ENCODE results near the gene SDHB.

SDHB gene

GRCh38 chr1:17045634-17046333 lies 8.0 kb downstream of the SDHB start:
- no peaks in the 10 kb centered on the region for H3K27me3 ChIP-seq (ENCODE audit: insufficient read depth, poor library complexity, severe bottlenecking)
- TF ChIP-seq REST (IDR thresholded peaks at IDR 0.05; ENCODE audit: insufficient replicate concordance, low read depth): no peak
- TF ChIP-seq GABPA (IDR thresholded peaks at IDR 0.05; ENCODE audit: low read depth): no peak
- no peak for TF ChIP-seq POLR2AphosphoS5 (IDR thresholded peaks at IDR 0.05; ENCODE audit: low read depth)
- TF ChIP-seq SPI1 (IDR thresholded peaks at IDR 0.05; ENCODE audit: borderline replicate concordance, low read depth): peak; percentile 48; the same call in 1 of the 2 replicates
- TF ChIP-seq CTCF (IDR thresholded peaks at IDR 0.05; ENCODE audit: insufficient read depth, low read length): peak; percentile 50
- no peak overlapping the region for H3K27ac ChIP-seq (replicated peaks)
- DNase-seq (ENCODE audit: low read depth in 1 of 2, low spot score in 1 of 2): peak in 1 of 2 experiments; percentile 21
- H3K4me3 ChIP-seq (replicated peaks; ENCODE audit: insufficient read depth, low read length): no peak overlapping the region

DNA sequence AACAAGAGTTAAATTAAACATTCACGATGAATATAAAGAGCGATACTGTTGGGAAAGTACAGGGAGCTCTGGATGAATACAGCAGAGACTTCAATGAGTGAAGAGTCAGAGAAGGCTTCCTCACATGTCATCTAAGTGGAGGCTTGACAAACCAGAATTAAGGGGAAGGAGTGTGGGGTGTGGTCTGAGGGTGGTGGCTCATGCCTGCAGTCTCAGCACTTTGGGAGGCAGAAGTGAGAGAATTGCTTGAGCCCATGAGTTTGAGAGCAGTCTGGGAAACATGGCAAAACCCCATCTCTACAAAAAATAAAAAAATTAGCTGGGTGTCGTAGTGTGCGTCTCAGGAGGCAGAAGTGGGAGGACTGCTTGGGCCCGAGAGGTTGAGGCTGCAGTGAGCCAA lies 8.7 kb downstream of the SDHB start:
- H3K27ac ChIP-seq (replicated peaks): no peak overlapping the region
- no peak for DNase-seq (ENCODE audit: low read depth in 1 of 2, low spot score in 1 of 2)
- TF ChIP-seq REST (IDR thresholded peaks at IDR 0.05; ENCODE audit: insufficient replicate concordance, low read depth): no peak
- TF ChIP-seq GABPA (IDR thresholded peaks at IDR 0.05; ENCODE audit: low read depth): no peak
- TF ChIP-seq POLR2AphosphoS5 (IDR thresholded peaks at IDR 0.05; ENCODE audit: low read depth): no peak
- no peak for TF ChIP-seq SPI1 (IDR thresholded peaks at IDR 0.05; ENCODE audit: borderline replicate concordance, low read depth)
- TF ChIP-seq CTCF (IDR thresholded peaks at IDR 0.05; ENCODE audit: insufficient read depth, low read length): no peak
- no peak overlapping the region for H3K4me3 ChIP-seq (replicated peaks; ENCODE audit: insufficient read depth, low read length)
- H3K27me3 ChIP-seq (ENCODE audit: insufficient read depth, poor library complexity, severe bottlenecking): no peaks in the 10 kb centered on the region

DNA sequence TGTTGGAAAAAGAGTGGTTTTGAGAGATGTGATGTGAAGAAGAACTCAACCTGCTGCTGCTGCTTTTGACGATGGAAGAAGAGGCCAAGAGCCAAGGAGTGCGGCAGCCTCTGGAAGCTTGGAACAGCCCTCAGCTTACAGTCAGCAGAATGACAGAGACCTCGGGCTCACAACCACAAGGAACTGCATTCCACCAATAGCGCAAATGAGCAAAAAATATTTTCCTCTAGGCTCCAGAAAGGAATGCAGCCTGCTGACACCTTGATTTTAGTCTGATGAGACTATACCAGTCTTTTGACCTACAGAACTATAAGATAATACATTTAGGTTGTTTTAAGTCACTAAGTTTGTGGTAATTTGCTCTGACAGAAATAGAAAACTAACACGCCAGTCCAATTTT lies 10.2 kb downstream of the SDHB start:
- no peak overlapping the region for H3K4me3 ChIP-seq (replicated peaks; ENCODE audit: insufficient read depth, low read length)
- TF ChIP-seq GABPA (IDR thresholded peaks at IDR 0.05; ENCODE audit: low read depth) (no peak), CTCF (IDR thresholded peaks at IDR 0.05; ENCODE audit: insufficient read depth, low read length) (no peak)
- no peak for DNase-seq (ENCODE audit: low read depth in 1 of 2, low spot score in 1 of 2)
- no peaks in the 10 kb centered on the region for H3K27me3 ChIP-seq (ENCODE audit: insufficient read depth, poor library complexity, severe bottlenecking)
- H3K27ac ChIP-seq (replicated peaks): no peak overlapping the region

DNA sequence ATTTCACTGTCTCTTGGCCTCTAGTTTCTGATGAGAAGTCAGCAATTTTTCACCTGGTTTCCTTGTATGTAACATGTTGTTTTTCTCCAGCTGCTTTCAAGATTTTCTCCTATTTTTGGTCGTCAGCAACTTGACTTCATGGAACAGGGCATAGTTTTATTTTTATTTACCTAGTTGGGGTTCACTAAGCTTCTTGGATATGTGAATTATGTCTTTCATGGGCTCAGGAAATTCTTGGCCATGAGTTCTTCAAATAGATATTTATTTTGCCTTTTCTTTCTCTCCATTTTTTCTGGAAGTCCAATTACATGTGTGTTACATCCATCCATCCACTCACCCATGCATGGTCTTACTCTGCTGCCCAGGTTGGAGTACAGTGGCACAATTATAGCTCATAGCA lies 13.7 kb downstream of the SDHB start:
- no peak overlapping the region for H3K27ac ChIP-seq (replicated peaks)
- DNase-seq (ENCODE audit: low read depth in 1 of 2, low spot score in 1 of 2): no peak
- H3K27me3 ChIP-seq (ENCODE audit: insufficient read depth, poor library complexity, severe bottlenecking): no peaks in the 10 kb centered on the region
- H3K4me3 ChIP-seq (replicated peaks; ENCODE audit: insufficient read depth, low read length): no peak overlapping the region
- TF ChIP-seq REST (IDR thresholded peaks at IDR 0.05; ENCODE audit: insufficient replicate concordance, low read depth) (no peak), POLR2AphosphoS5 (IDR thresholded peaks at IDR 0.05; ENCODE audit: low read depth) (no peak), GABPA (IDR thresholded peaks at IDR 0.05; ENCODE audit: low read depth) (no peak), CTCF (IDR thresholded peaks at IDR 0.05; ENCODE audit: insufficient read depth, low read length) (no peak), SPI1 (IDR thresholded peaks at IDR 0.05; ENCODE audit: borderline replicate concordance, low read depth) (no peak)

Data from HL-60 (cell line).